Measurements from ENCODE around the gene DDX28. TPM values are rescaled to one million over a fixed set of nuclear protein-coding genes. Genes with fewer than 3 reads are reported as not detected.

Gene DDX28
- total and polyA plus RNA-seq, 8 donors = 4.6 to 9.7 (median 7.3) TPM; not detected in 2

- no peak overlapping the region for H3K27ac ChIP-seq
- TF ChIP-seq POLR2AphosphoS5 (IDR thresholded peaks at IDR 0.05) (no peak), POLR2A (IDR thresholded peaks at IDR 0.05) (no peak), EP300 (IDR thresholded peaks at IDR 0.05) (no peak), CTCF (IDR thresholded peaks at IDR 0.05) (no peak)
- WGBS, 5 donors = 74 to 85% (median 79%) methylated on average over 2 of the region's 2 CpGs
These were observed 25.0 kb upstream of the DDX28 start for GRCh38 chr16:68047987-68048386.

GRCh38 chr16:68046106-68046505, 23.1 kb upstream of the DDX28 start:
- TF ChIP-seq POLR2A (IDR thresholded peaks at IDR 0.05) (no peak), POLR2AphosphoS5 (IDR thresholded peaks at IDR 0.05) (no peak), EP300 (IDR thresholded peaks at IDR 0.05) (no peak), CTCF (IDR thresholded peaks at IDR 0.05) (no peak)
- no peaks in the 10 kb centered on the region for H3K9me3 ChIP-seq
- intact Hi-C loops (cut with DNase I; ENCODE audit: low total_unique reads) = no loop called here
- no peaks in the 10 kb centered on the region for H3K27me3 ChIP-seq
- 83 to 90% (median 88%) methylated on average over 7 of the region's 7 CpGs for WGBS, 5 donors
- peaks cover 8 to 60% (median 50%) of the 10 kb centered on the region in 4 donors for H3K36me3 ChIP-seq
- peaks cover 0 to 4% (median 0%) of the 10 kb centered on the region in 4 donors for H3K4me1 ChIP-seq
- no peak overlapping the region for H3K4me3 ChIP-seq
- no peak for DNase-seq
- no peak overlapping the region for H3K27ac ChIP-seq

More at GRCh38 chr16:68047987-68048386, 25.0 kb upstream of the DDX28 start:
- Histone ChIP-seq H3K4me3 (no peak overlapping the region), H3K27me3 (no peaks in the 10 kb centered on the region), H3K4me1 (no peaks in the 10 kb centered on the region), H3K9me3 (no peaks in the 10 kb centered on the region), H3K36me3 (peaks cover 8 to 71% (median 58%) of the 10 kb centered on the region in 4 donors)
- DNase-seq = no peak
- intact Hi-C loops (cut with DNase I; ENCODE audit: low total_unique reads) = no loop called here

GRCh38 chr16:68041783-68042182, 18.8 kb upstream of the DDX28 start:
- WGBS, 5 donors = 82 to 100% (median 85%) methylated on average over 2 of the region's 2 CpGs
- H3K27me3 ChIP-seq = no peaks in the 10 kb centered on the region
- peaks cover 0 to 47% (median 39%) of the 10 kb centered on the region in 4 donors for H3K36me3 ChIP-seq
- H3K27ac ChIP-seq = no peak overlapping the region
- intact Hi-C loops (cut with DNase I; ENCODE audit: low total_unique reads) = loop anchor here (5.0 kb wide), 1 partner anchor 159 kb away; the partner anchor contains the start of gene NRN1L
- no peak overlapping the region for H3K4me3 ChIP-seq
- H3K4me1 ChIP-seq = peaks cover 0 to 23% (median 3%) of the 10 kb centered on the region in 4 donors
- no peak for TF ChIP-seq CTCF (IDR thresholded peaks at IDR 0.05)
- no peak for TF ChIP-seq EP300 (IDR thresholded peaks at IDR 0.05)
- no peak for TF ChIP-seq POLR2A (IDR thresholded peaks at IDR 0.05)
- no peak for TF ChIP-seq POLR2AphosphoS5 (IDR thresholded peaks at IDR 0.05)
- no peak for DNase-seq
- H3K9me3 ChIP-seq = no peaks in the 10 kb centered on the region

GRCh38 chr16:68040506-68041288, 17.7 kb upstream of the DDX28 start:
- WGBS, 5 donors = 61 to 78% (median 66%) methylated on average over 11 to 14 of the region's 14 CpGs
- H3K9me3 ChIP-seq = no peaks in the 10 kb centered on the region

More at GRCh38 chr16:68040506-68041288, 17.7 kb upstream of the DDX28 start:
- H3K4me3 ChIP-seq = no peak overlapping the region
- peak; percentile 90 for DNase-seq
- no peaks in the 10 kb centered on the region for H3K27me3 ChIP-seq
- peaks cover 0 to 43% (median 35%) of the 10 kb centered on the region in 4 donors for H3K36me3 ChIP-seq
- H3K27ac ChIP-seq = peak overlapping the region in 2 of 5 donors; percentile 22 to 24
- peaks cover 0 to 23% (median 3%) of the 10 kb centered on the region in 4 donors for H3K4me1 ChIP-seq
- TF ChIP-seq POLR2AphosphoS5 (IDR thresholded peaks at IDR 0.05) (peak in 1 of 3 donors; percentile 35), EP300 (IDR thresholded peaks at IDR 0.05) (no peak), CTCF (IDR thresholded peaks at IDR 0.05) (peak in 5 of 7 experiments; percentile 81 to 90 (median 89)), POLR2A (IDR thresholded peaks at IDR 0.05) (no peak)
- intact Hi-C loops (cut with DNase I; ENCODE audit: low total_unique reads) = loop anchor here (5.0 kb wide), 1 partner anchor 158 kb away; the partner anchor contains the start of gene NRN1L
